ENCODE results near the gene BRMS1. TPM values are rescaled to one million over a fixed set of nuclear protein-coding genes. Genes with fewer than 3 reads are reported as not detected.
"Not testable (repeated sequence)": the region's sequence is repeated elsewhere in the genome, so short reads cannot be mapped to it uniquely, and the experiment has no call there.

Gene BRMS1
- total RNA-seq, 1 donor from 2014 or later: 14.6 TPM

- intact Hi-C loops (cut with DNase I): no loop called here
- no peak for DNase-seq (ENCODE audit: low spot score)
These were observed 30.1 kb downstream of the BRMS1 start for GRCh38 chr11:66314561-66315497.

GRCh38 chr11:66314186-66314501 is 30.8 kb downstream of the BRMS1 start:
- intact Hi-C loops (cut with DNase I): no loop called here

GRCh38 chr11:66313321-66314185 is 31.4 kb downstream of the BRMS1 start:
- DNase-seq (ENCODE audit: low spot score): no peak

More at GRCh38 chr11:66314186-66314501, 30.8 kb downstream of the BRMS1 start:
- no peak for DNase-seq (ENCODE audit: low spot score)

GRCh38 chr11:66312549-66313320 is 32.2 kb downstream of the BRMS1 start:
- intact Hi-C loops (cut with DNase I): loop anchor here (1.0 kb wide), 1 partner anchor 16 kb away; no protein-coding TSS in a partner anchor
- peak; percentile 98 for DNase-seq (ENCODE audit: low spot score)

More at GRCh38 chr11:66313321-66314185, 31.4 kb downstream of the BRMS1 start:
- intact Hi-C loops (cut with DNase I): no loop called here

- peak; percentile 94 for DNase-seq (ENCODE audit: low spot score)
- intact Hi-C loops (cut with DNase I): loop anchor here (1.0 to 2.0 kb wide), 2 partner anchors 16 to 75 kb away; no protein-coding TSS in a partner anchor
These were observed 32.8 kb downstream of the BRMS1 start for GRCh38 chr11:66311965-66312548.

GRCh38 chr11:66311470-66311964 is 33.4 kb downstream of the BRMS1 start:
- intact Hi-C loops (cut with DNase I): loop anchor here (2.0 kb wide), 1 partner anchor 75 kb away; no protein-coding TSS in a partner anchor
- no peak for DNase-seq (ENCODE audit: low spot score)

- intact Hi-C loops (cut with DNase I): loop anchor here (2.0 kb wide), 1 partner anchor 76 kb away; no protein-coding TSS in a partner anchor
- DNase-seq (ENCODE audit: low spot score): not testable (repeated sequence)
These were observed 34.0 kb downstream of the BRMS1 start for GRCh38 chr11:66310803-66311440.

- DNase-seq (ENCODE audit: low spot score): no peak
- intact Hi-C loops (cut with DNase I): loop anchor here (2.0 kb wide), 1 partner anchor 76 kb away; no protein-coding TSS in a partner anchor
These were observed 34.6 kb downstream of the BRMS1 start for GRCh38 chr11:66310324-66310723.

GRCh38 chr11:66309475-66309874 is 35.4 kb downstream of the BRMS1 start:
- intact Hi-C loops (cut with DNase I): no loop called here

GRCh38 chr11:66302656-66303055 is 42.2 kb downstream of the BRMS1 start:
- intact Hi-C loops (cut with DNase I): no loop called here
- DNase-seq (ENCODE audit: low spot score): no peak

More at GRCh38 chr11:66309475-66309874, 35.4 kb downstream of the BRMS1 start:
- DNase-seq (ENCODE audit: low spot score): no peak

GRCh38 chr11:66299186-66299585 is 45.7 kb downstream of the BRMS1 start:
- no peak for DNase-seq (ENCODE audit: low spot score)
- intact Hi-C loops (cut with DNase I): no loop called here

- DNase-seq (ENCODE audit: low spot score): no peak
- intact Hi-C loops (cut with DNase I): no loop called here
These were observed 47.3 kb downstream of the BRMS1 start for GRCh38 chr11:66297610-66298009.

- no peak for DNase-seq (ENCODE audit: low spot score)
- intact Hi-C loops (cut with DNase I): no loop called here
These were observed 50.0 kb downstream of the BRMS1 start for GRCh38 chr11:66294626-66295620.

- intact Hi-C loops (cut with DNase I): no loop called here
- no peak for DNase-seq (ENCODE audit: low spot score)
These were observed 50.9 kb downstream of the BRMS1 start for GRCh38 chr11:66293777-66294625.

- intact Hi-C loops (cut with DNase I): no loop called here
- DNase-seq (ENCODE audit: low spot score): no peak
These were observed 51.6 kb downstream of the BRMS1 start for GRCh38 chr11:66293352-66293751.
